ENCODE measurements around the gene DIS3L2.

The DIS3L2 gene

DNA sequence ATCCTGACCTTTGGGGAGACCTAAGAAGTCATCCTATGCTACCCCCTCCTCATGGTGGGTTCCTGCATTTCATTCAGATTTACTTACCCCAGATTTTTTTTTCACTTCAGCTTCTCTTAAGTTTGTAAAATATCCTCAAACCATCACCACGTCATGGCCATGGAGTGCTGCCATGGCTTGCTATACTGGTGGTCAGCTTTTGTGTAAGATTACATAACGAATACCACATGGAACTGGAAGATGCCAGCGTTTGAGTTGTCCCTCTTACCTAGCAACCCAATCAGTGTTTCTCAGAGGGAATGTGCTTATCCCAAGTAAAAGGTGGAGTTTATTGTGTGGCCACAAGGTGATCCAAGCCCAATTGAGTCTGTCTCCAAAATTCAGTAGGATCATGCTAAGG is 268.4 kb downstream of the DIS3L2 start:
- no peak for TF ChIP-seq POLR2AphosphoS5 (IDR thresholded peaks at IDR 0.05; ENCODE audit: low read depth, low read length)
- no peak for TF ChIP-seq TAF1 (IDR thresholded peaks at IDR 0.05; ENCODE audit: borderline replicate concordance, low read depth, low read length)
- TF ChIP-seq POLR2A (IDR thresholded peaks at IDR 0.05; ENCODE audit: low read depth, low read length) = no peak
- FAIRE-seq (peak; percentile 78), DNase-seq (ENCODE audit: insufficient read length) (no peak)

DNA sequence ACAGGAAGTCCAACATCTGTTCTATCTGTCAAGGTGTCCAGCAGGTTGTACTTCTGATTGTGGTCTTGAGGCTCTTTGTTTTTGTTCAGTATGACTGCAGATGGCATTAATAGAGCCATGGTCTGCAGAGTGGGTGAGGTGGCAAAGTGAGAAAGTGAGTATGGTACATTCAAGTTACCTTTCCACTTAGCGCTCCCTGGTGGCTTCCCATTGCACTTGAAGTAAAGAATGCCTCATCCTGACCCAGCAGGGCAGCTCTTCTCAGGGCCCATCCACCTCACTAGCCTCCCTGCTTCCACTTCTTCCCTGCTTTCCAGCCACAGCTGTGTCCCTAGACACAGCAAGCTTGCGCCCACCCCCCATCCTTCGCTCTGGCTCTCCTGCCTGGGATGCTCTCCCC is 269.0 kb downstream of the DIS3L2 start:
- DNase-seq (ENCODE audit: insufficient read length) = no peak
- FAIRE-seq = peak; percentile 66
- TF ChIP-seq POLR2AphosphoS5 (IDR thresholded peaks at IDR 0.05; ENCODE audit: low read depth, low read length) (no peak), POLR2A (IDR thresholded peaks at IDR 0.05; ENCODE audit: low read depth, low read length) (no peak), TAF1 (IDR thresholded peaks at IDR 0.05; ENCODE audit: borderline replicate concordance, low read depth, low read length) (no peak)

DNA sequence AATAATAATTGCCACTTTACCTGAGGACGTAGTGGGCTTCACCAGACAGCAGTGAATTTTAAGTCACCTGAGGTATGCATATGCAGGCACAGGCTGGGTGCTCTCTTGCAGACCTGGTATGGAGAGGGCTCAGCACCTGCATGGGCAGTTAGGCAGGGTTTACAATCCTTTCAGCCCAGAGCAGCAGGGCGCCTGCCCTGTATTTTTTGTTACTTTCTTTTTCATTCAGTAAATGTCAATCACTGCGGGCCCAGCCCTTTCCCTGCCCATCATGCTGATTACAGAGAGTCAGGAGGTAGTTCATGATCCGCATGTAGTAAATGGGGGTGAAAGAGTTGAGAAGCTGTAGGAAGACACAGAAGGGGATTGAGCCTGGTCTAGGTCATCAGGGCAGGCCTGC is 270.0 kb downstream of the DIS3L2 start:
- no peak for TF ChIP-seq TAF1 (IDR thresholded peaks at IDR 0.05; ENCODE audit: borderline replicate concordance, low read depth, low read length)
- no peak for TF ChIP-seq POLR2AphosphoS5 (IDR thresholded peaks at IDR 0.05; ENCODE audit: low read depth, low read length)
- no peak for TF ChIP-seq POLR2A (IDR thresholded peaks at IDR 0.05; ENCODE audit: low read depth, low read length)
- FAIRE-seq = peak; percentile 24
- no peak for DNase-seq (ENCODE audit: insufficient read length)

DNA sequence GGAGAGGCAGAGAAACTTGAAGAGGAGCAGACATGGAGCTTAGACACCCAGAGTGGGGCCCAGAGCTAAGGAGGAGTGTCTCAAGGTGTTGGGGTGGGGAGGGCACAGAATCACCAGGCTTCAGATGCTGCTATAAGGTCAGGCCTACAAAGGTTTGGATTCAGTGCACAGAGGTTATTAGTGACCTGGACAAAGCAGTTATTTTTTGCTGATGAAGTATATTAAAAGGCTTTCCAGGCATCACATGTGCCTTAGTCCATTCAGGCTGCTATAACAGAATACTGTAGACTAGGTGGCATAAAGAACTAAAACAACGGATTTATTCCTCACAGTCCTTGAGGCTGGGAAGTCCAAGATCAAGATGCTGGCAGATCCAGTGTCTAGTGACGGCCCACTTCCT is 271.4 kb downstream of the DIS3L2 start:
- DNase-seq (ENCODE audit: insufficient read length) (no peak), FAIRE-seq (no peak)
- no peak for TF ChIP-seq POLR2A (IDR thresholded peaks at IDR 0.05; ENCODE audit: low read depth, low read length)
- no peak for TF ChIP-seq POLR2AphosphoS5 (IDR thresholded peaks at IDR 0.05; ENCODE audit: low read depth, low read length)
- no peak for TF ChIP-seq TAF1 (IDR thresholded peaks at IDR 0.05; ENCODE audit: borderline replicate concordance, low read depth, low read length)

- DNase-seq (ENCODE audit: insufficient read length) (no peak), FAIRE-seq (no peak)
- TF ChIP-seq POLR2A (IDR thresholded peaks at IDR 0.05; ENCODE audit: low read depth, low read length) (no peak), POLR2AphosphoS5 (IDR thresholded peaks at IDR 0.05; ENCODE audit: low read depth, low read length) (no peak), TAF1 (IDR thresholded peaks at IDR 0.05; ENCODE audit: borderline replicate concordance, low read depth, low read length) (no peak)
These were observed 273.6 kb downstream of the DIS3L2 start for GRCh38 chr2:232234922-232235615.

- FAIRE-seq = no peak
- DNase-seq (ENCODE audit: insufficient read length) = no peak
- TF ChIP-seq POLR2A (IDR thresholded peaks at IDR 0.05; ENCODE audit: low read depth, low read length) (no peak), POLR2AphosphoS5 (IDR thresholded peaks at IDR 0.05; ENCODE audit: low read depth, low read length) (no peak), TAF1 (IDR thresholded peaks at IDR 0.05; ENCODE audit: borderline replicate concordance, low read depth, low read length) (no peak)
These were observed 274.2 kb downstream of the DIS3L2 start for GRCh38 chr2:232235716-232236115.

DNA sequence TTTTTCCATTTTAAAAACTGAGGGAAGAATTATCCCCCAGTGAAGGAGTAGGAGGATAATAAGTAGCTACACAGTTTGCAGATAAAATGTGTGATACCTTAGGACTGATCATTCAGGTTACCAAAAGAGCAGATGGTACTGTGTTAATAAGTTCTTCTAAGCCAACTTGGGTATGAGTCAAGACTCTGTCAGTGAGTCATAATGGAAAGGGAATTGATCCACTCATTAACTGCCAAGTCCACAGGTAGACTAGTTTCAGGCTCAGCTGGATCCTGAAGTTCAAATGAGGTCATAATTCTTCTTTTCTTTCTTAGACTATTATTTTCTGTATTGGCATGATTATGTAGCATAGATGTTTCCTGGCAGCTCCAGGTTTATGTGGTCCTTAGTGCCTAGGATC is 274.7 kb downstream of the DIS3L2 start:
- FAIRE-seq (peak; percentile 68), DNase-seq (ENCODE audit: insufficient read length) (no peak)
- TF ChIP-seq TAF1 (IDR thresholded peaks at IDR 0.05; ENCODE audit: borderline replicate concordance, low read depth, low read length) (no peak), POLR2A (IDR thresholded peaks at IDR 0.05; ENCODE audit: low read depth, low read length) (no peak), POLR2AphosphoS5 (IDR thresholded peaks at IDR 0.05; ENCODE audit: low read depth, low read length) (no peak)

- DNase-seq (ENCODE audit: insufficient read length) (no peak), FAIRE-seq (no peak)
- no peak for TF ChIP-seq TAF1 (IDR thresholded peaks at IDR 0.05; ENCODE audit: borderline replicate concordance, low read depth, low read length)
- TF ChIP-seq POLR2A (IDR thresholded peaks at IDR 0.05; ENCODE audit: low read depth, low read length) = no peak
- TF ChIP-seq POLR2AphosphoS5 (IDR thresholded peaks at IDR 0.05; ENCODE audit: low read depth, low read length) = no peak
These were observed 276.0 kb downstream of the DIS3L2 start for GRCh38 chr2:232237464-232237863.

- TF ChIP-seq TAF1 (IDR thresholded peaks at IDR 0.05; ENCODE audit: borderline replicate concordance, low read depth, low read length) = no peak
- TF ChIP-seq POLR2AphosphoS5 (IDR thresholded peaks at IDR 0.05; ENCODE audit: low read depth, low read length) = no peak
- no peak for DNase-seq (ENCODE audit: insufficient read length)
- peak; percentile 14 for FAIRE-seq
These were observed 276.6 kb downstream of the DIS3L2 start for GRCh38 chr2:232238108-232238507.

DNA sequence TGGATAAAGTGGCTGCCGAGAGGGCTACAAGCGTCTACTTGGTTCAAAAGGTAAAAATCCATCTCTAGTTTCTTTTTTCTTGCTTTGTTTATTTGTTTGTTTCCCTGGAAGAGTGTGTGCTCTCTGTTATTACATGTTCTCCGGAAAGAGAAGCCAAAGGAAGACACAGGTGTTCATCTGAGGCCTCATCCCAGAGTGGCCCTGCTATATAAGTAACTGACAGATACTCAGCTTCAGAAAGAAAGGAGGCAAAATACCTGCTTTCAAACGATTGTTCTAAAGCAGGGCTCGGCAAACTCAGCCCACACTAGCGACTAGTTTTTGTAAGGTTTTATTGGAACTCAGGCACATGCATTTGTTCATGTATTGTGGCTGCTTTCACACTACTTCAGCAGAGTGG is 277.1 kb downstream of the DIS3L2 start:
- no peak for FAIRE-seq

DNA sequence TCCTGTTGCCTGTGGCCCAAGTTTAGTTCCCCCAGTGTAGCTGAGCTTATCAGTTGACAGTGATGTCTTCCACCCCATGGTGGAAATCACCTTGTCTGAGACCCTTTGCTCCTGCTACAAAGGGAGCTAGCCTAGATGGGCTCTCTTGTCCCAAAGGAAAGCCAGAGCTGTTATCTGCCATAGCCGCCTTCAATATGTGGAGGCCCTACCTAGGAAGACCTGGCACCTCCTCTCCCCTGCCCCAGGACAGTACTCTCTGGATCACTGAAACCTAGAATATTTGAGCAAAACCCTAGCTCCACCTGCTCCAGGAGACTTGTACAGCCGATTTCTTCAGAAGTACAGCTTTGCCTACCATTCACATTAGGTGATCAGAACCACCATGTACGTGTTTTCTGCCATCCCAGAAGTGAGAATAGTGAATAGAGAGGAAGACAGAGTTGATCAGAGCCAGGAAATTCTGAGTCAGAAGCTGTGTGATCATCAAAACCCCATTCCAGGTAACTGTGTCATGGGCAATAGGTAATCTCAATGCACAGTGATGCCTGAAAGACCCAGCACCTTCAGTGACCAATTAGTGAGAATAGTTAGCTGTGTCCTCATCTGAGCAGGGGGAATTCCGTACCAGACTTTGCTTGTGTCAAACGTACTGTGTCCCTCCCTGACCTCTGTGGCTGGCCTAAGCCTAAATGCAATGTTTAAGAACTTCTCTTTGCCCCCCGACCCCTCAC is 278.6 kb downstream of the DIS3L2 start:
- DNase-seq (ENCODE audit: insufficient read length) (no peak), FAIRE-seq (no peak)
- no peak for TF ChIP-seq POLR2A (IDR thresholded peaks at IDR 0.05; ENCODE audit: low read depth, low read length)
- no peak for TF ChIP-seq POLR2AphosphoS5 (IDR thresholded peaks at IDR 0.05; ENCODE audit: low read depth, low read length)
- TF ChIP-seq TAF1 (IDR thresholded peaks at IDR 0.05; ENCODE audit: borderline replicate concordance, low read depth, low read length) = no peak

More for the DNA sequence above, 277.1 kb downstream of the DIS3L2 start:
- DNase-seq (ENCODE audit: insufficient read length) = no peak
- no peak for TF ChIP-seq TAF1 (IDR thresholded peaks at IDR 0.05; ENCODE audit: borderline replicate concordance, low read depth, low read length)
- TF ChIP-seq POLR2A (IDR thresholded peaks at IDR 0.05; ENCODE audit: low read depth, low read length) = no peak
- TF ChIP-seq POLR2AphosphoS5 (IDR thresholded peaks at IDR 0.05; ENCODE audit: low read depth, low read length) = no peak

- DNase-seq (ENCODE audit: insufficient read length) = no peak
- TF ChIP-seq POLR2A (IDR thresholded peaks at IDR 0.05; ENCODE audit: low read depth, low read length) (no peak), POLR2AphosphoS5 (IDR thresholded peaks at IDR 0.05; ENCODE audit: low read depth, low read length) (no peak), TAF1 (IDR thresholded peaks at IDR 0.05; ENCODE audit: borderline replicate concordance, low read depth, low read length) (no peak)
- FAIRE-seq = no peak
These were observed 279.4 kb downstream of the DIS3L2 start for GRCh38 chr2:232240906-232241305.

Data from GM12892 (cell line).